PC-9 (cell line): Measurements from ENCODE around the gene GBX2.

ENCODE experiments used
- EZH2 ChIP-seq: fragments of 200-600 bp; sonication (generic); IDR thresholded peaks from 2 replicates; pipeline ENCODE4 v1.8.0; 2017; ENCODE audit warnings: antibody characterized with exemption, low read depth
- TF ChIP-seq, protein P1 (sequence below): fragments of 200-600 bp; sonication (generic); conservative IDR thresholded peaks from 2 replicates; pipeline ENCODE4 v1.6.1; 2017; ENCODE audit warnings: mixed run types, antibody characterized with exemption, mild to moderate bottlenecking, moderate library complexity

DNA sequence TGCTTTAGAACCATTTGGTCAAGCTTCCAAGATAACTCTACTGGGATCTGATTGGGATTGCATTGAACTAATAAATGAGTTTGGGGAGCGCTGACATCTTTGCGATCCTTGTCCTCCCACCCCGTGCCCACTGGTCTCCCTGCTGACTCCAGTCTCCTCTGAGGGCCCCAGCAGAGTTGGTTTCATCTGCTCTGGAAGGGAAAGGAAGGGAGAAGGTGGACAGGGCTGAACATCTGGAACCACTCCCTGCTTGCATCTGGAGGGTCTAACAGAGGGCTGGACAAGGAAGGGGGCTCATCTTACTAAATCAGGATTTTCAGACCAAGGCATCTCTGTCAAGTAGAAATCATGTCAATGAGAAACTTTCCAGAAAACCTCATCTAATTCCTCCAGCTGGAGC lies 12.8 kb downstream of the GBX2 start:
- TF ChIP-seq, protein P1, sequence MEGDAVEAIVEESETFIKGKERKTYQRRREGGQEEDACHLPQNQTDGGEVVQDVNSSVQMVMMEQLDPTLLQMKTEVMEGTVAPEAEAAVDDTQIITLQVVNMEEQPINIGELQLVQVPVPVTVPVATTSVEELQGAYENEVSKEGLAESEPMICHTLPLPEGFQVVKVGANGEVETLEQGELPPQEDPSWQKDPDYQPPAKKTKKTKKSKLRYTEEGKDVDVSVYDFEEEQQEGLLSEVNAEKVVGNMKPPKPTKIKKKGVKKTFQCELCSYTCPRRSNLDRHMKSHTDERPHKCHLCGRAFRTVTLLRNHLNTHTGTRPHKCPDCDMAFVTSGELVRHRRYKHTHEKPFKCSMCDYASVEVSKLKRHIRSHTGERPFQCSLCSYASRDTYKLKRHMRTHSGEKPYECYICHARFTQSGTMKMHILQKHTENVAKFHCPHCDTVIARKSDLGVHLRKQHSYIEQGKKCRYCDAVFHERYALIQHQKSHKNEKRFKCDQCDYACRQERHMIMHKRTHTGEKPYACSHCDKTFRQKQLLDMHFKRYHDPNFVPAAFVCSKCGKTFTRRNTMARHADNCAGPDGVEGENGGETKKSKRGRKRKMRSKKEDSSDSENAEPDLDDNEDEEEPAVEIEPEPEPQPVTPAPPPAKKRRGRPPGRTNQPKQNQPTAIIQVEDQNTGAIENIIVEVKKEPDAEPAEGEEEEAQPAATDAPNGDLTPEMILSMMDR, result no peak
- TF ChIP-seq EZH2, result no peak
